ENCODE measurements around the gene ZMYND11. TPM values are rescaled to one million over a fixed set of nuclear protein-coding genes. Genes with fewer than 3 reads are reported as not detected.

The ZMYND11 gene
- total RNA-seq, 1 donor from 2014 or later = 49.7 TPM

DNA sequence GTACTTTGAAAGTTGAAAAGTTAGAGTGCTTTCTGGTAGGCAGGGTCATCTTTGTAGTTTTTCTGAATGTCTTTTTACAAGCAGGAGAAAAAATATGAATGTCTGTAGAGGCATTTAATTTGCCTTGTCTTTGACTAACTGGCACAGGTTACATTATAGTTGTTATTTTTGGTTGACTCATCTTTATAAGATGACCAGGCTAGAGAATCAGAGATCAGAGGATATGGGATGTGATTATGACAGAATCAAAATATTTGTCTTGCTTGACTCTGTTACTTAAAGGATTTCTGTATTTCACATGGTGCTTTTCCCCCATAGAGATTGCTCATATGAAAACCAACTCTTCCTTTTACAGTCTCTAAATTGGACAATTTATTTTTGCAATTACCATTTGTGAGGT, 2.4 kb downstream of the ZMYND11 start:
- Mint-ChIP-seq H3K4me1 (peaks cover 34% of the 10 kb centered on the region), H3K36me3 (ENCODE audit: low read depth) (no peaks in the 10 kb centered on the region), H3K4me3 (peak overlapping the region; percentile 94), H3K27me3 (ENCODE audit: low read depth) (no peaks in the 10 kb centered on the region), H3K27ac (ENCODE audit: unreplicated experiment) (no peak overlapping the region), H3K9me3 (no peaks in the 10 kb centered on the region)
- DNase-seq (ENCODE audit: low read depth, low spot score) = no peak
- TF ChIP-seq, protein P1, sequence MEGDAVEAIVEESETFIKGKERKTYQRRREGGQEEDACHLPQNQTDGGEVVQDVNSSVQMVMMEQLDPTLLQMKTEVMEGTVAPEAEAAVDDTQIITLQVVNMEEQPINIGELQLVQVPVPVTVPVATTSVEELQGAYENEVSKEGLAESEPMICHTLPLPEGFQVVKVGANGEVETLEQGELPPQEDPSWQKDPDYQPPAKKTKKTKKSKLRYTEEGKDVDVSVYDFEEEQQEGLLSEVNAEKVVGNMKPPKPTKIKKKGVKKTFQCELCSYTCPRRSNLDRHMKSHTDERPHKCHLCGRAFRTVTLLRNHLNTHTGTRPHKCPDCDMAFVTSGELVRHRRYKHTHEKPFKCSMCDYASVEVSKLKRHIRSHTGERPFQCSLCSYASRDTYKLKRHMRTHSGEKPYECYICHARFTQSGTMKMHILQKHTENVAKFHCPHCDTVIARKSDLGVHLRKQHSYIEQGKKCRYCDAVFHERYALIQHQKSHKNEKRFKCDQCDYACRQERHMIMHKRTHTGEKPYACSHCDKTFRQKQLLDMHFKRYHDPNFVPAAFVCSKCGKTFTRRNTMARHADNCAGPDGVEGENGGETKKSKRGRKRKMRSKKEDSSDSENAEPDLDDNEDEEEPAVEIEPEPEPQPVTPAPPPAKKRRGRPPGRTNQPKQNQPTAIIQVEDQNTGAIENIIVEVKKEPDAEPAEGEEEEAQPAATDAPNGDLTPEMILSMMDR (conservative IDR thresholded peaks at IDR 0.05) = no peak

DNA sequence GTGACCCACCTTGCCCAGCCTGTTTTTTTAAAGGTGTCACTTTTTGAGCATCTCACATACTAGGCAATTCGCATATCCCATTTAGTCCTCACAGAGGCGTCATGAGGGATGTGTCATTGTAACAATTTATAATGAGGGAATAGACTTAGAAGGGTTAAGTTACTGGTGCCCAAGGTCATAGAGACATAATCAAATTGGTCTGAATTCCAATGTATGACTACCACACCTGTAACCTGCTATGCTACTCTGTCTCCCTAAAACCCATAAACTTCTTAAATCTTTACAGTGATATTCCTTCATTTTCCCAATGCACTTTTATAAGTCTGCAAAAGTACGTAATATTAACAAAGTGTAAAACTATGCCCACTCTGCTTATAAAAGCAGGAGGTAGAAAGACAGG, 7.1 kb downstream of the ZMYND11 start:
- no peak overlapping the region for H3K4me3 Mint-ChIP-seq
- DNase-seq (ENCODE audit: low read depth, low spot score) = no peak
- H3K9me3 Mint-ChIP-seq = peaks cover 13% of the 10 kb centered on the region
- no peak overlapping the region for H3K27ac Mint-ChIP-seq (ENCODE audit: unreplicated experiment)
- peaks cover 11% of the 10 kb centered on the region for H3K4me1 Mint-ChIP-seq
- TF ChIP-seq, protein P1 (conservative IDR thresholded peaks at IDR 0.05) = no peak
- no peaks in the 10 kb centered on the region for H3K27me3 Mint-ChIP-seq (ENCODE audit: low read depth)
- peaks cover 17% of the 10 kb centered on the region for H3K36me3 Mint-ChIP-seq (ENCODE audit: low read depth)

DNA sequence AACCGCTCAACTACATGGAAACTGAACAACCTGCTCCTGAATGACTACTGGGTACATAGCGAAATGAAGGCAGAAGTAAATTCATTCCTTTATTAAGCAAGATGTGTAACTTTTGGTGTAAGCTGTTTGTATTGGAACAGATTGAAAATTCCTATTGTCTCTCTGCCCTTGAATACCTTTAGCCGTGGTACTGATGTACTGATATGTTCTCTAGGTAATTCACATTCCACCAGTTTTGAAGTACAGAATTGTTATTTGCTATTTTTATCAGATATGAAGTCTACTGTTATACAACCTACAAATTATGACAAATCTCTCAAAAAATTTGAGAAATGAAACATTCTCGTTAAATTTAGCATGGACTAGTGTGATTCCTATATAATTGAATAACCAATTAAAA, 17.7 kb downstream of the ZMYND11 start:
- DNase-seq (ENCODE audit: low read depth, low spot score) = no peak
- H3K4me3 Mint-ChIP-seq = no peak overlapping the region
- no peak overlapping the region for H3K27ac Mint-ChIP-seq (ENCODE audit: unreplicated experiment)
- H3K36me3 Mint-ChIP-seq (ENCODE audit: low read depth) = peaks cover 31% of the 10 kb centered on the region
- H3K27me3 Mint-ChIP-seq (ENCODE audit: low read depth) = no peaks in the 10 kb centered on the region
- peaks cover 5% of the 10 kb centered on the region for H3K4me1 Mint-ChIP-seq
- peaks cover 8% of the 10 kb centered on the region for H3K9me3 Mint-ChIP-seq
- TF ChIP-seq, protein P1 (conservative IDR thresholded peaks at IDR 0.05) = no peak

DNA sequence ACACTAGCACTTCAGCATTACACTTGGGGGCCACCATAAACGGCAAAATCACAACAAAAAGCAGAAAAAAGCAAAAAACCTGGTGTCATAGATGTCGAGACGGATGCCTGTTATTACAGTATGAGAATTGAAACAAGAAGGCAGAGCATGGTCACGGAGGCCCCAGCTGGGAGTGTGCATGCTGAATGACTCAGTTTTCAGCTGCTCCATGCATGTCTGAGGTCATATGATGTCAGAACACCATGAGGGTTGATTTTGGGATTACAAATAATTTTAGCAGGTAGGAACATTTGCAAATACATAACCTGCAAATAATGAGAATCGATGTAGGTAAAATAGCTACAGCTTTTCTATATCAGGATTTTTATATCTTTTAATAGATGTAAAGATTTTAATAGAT, 19.1 kb downstream of the ZMYND11 start:
- no peak overlapping the region for H3K27ac Mint-ChIP-seq (ENCODE audit: unreplicated experiment)
- H3K9me3 Mint-ChIP-seq = peaks cover 4% of the 10 kb centered on the region

DNA sequence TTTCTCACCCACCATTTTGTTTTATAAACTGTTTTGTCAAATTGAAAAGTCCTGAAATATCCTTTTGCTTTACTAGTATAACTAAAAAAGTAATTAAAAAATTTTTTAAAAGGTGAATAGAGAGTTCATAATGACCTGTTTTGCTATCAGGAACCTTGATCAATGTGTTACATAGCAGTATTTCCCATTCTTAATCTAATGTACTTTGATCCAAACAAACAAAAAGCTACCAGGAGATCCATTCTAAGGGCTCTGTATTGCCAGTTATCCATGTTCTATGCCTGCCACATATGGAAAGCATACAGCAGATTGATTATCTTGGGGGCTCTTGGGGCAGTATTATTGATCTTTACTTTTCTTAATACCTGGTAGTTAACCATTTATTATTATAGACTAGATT, 32.1 kb downstream of the ZMYND11 start:
- Mint-ChIP-seq H3K4me1 (no peaks in the 10 kb centered on the region), H3K27me3 (ENCODE audit: low read depth) (no peaks in the 10 kb centered on the region), H3K9me3 (peaks cover 24% of the 10 kb centered on the region), H3K4me3 (no peak overlapping the region), H3K36me3 (ENCODE audit: low read depth) (peaks cover 43% of the 10 kb centered on the region), H3K27ac (ENCODE audit: unreplicated experiment) (no peak overlapping the region)
- TF ChIP-seq, protein P1 (conservative IDR thresholded peaks at IDR 0.05) = no peak
- no peak for DNase-seq (ENCODE audit: low read depth, low spot score)

More for the DNA sequence above, 19.1 kb downstream of the ZMYND11 start:
- H3K36me3 Mint-ChIP-seq (ENCODE audit: low read depth) = peaks cover 26% of the 10 kb centered on the region
- TF ChIP-seq, protein P1 (conservative IDR thresholded peaks at IDR 0.05) = no peak
- peaks cover 5% of the 10 kb centered on the region for H3K4me1 Mint-ChIP-seq
- H3K27me3 Mint-ChIP-seq (ENCODE audit: low read depth) = no peaks in the 10 kb centered on the region
- DNase-seq (ENCODE audit: low read depth, low spot score) = no peak
- no peak overlapping the region for H3K4me3 Mint-ChIP-seq

DNA sequence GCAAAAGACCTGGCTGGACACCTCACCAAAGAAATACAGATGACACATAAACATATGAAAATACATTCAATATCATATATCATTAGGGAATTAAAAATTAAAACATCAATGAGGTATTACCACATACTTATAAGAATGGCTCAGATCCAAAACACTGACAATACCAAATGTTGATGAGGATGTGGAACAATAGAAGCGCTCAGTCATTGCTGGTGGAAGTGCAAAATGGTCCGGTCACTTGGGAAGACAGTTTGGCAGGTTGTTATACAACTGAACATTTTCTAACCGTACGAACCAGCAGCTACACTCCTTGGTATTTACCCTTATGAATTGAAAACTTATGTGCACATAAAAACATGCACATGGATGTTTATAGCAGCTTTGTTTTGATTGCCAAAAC, 38.5 kb downstream of the ZMYND11 start:
- Mint-ChIP-seq H3K4me1 (peaks cover 8% of the 10 kb centered on the region), H3K36me3 (ENCODE audit: low read depth) (peaks cover 30% of the 10 kb centered on the region), H3K27me3 (ENCODE audit: low read depth) (no peaks in the 10 kb centered on the region), H3K9me3 (peaks cover 16% of the 10 kb centered on the region), H3K27ac (ENCODE audit: unreplicated experiment) (no peak overlapping the region), H3K4me3 (no peak overlapping the region)
- TF ChIP-seq, protein P1 (conservative IDR thresholded peaks at IDR 0.05) = no peak
- DNase-seq (ENCODE audit: low read depth, low spot score) = no peak
